Adrenal gland (tissue), 5 donors: Measurements from ENCODE around the gene KDM6A.

ENCODE experiments used
- POLR2A ChIP-seq, 2 donors: fragments of 450-650 bp; IDR thresholded peaks; one replicate each; pipeline ENCODE4 v1.6.1; 2017; ENCODE audit warnings: antibody characterized with exemption in 2 of 2, mild to moderate bottlenecking in 2 of 2, moderate library complexity in 1 of 2
- TF ChIP-seq, protein P1 (sequence below), 6 experiments: fragments of 450-650 bp in 4 of 6; fragments of 200-600 bp in 2 of 6; sonication (generic) in 1 of 6; IDR thresholded peaks; 1 replicate in 5 of 6; 2 replicates in 1 of 6; pipeline versions ENCODE4 v1.5.1 to v1.8.0; 2016 to 2021; ENCODE audit warnings: antibody characterized with exemption in 6 of 6, mild to moderate bottlenecking in 2 of 6, moderate library complexity in 1 of 6
- donor health status: DM: no; HTN: no; CAD: no.

DNA sequence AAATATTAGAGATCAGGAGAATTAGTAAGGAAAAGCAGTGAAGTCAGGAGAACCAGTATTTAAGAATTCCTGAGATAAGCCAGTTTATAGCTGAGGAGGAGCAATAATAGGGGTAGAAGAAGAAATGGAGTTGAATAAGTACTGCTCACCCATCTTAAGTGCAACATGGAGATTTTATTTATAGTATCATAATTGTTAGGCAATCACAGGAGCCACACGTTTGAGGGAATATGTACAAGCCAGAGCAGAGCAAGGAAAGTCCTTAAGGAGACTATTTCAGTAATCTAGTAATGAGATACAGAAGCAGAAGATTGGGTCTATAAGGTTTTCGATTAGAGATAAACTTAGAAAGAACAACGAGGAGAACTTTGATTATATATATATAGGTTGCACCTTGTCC, 145.0 kb downstream of the KDM6A start:
- TF ChIP-seq POLR2A (IDR thresholded peaks at IDR 0.05), result no peak
- TF ChIP-seq, protein P1, sequence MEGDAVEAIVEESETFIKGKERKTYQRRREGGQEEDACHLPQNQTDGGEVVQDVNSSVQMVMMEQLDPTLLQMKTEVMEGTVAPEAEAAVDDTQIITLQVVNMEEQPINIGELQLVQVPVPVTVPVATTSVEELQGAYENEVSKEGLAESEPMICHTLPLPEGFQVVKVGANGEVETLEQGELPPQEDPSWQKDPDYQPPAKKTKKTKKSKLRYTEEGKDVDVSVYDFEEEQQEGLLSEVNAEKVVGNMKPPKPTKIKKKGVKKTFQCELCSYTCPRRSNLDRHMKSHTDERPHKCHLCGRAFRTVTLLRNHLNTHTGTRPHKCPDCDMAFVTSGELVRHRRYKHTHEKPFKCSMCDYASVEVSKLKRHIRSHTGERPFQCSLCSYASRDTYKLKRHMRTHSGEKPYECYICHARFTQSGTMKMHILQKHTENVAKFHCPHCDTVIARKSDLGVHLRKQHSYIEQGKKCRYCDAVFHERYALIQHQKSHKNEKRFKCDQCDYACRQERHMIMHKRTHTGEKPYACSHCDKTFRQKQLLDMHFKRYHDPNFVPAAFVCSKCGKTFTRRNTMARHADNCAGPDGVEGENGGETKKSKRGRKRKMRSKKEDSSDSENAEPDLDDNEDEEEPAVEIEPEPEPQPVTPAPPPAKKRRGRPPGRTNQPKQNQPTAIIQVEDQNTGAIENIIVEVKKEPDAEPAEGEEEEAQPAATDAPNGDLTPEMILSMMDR (IDR thresholded peaks at IDR 0.05), result no peak
